HepG2 (cell line): ENCODE results near the gene KATNBL1. TPM values are rescaled to one million over a fixed set of nuclear protein-coding genes. Genes with fewer than 3 reads are reported as not detected.

Experiments used
- DBP ChIP-seq: sonication (generic); formaldehyde crosslinking; IDR thresholded peaks from 2 replicates; pipeline ENCODE4 v1.4.0; 2020; ENCODE audit warnings: missing genetic modification reagents; ENCODE audit errors: not compliant biosample characterization
- FOXC1 ChIP-seq: sonication (generic); formaldehyde crosslinking; IDR thresholded peaks from 2 replicates; pipeline ENCODE4 v1.8.0; 2022; ENCODE audit warnings: mild to moderate bottlenecking, missing genetic modification reagents, borderline replicate concordance
- NFYC ChIP-seq: IDR thresholded peaks from 2 replicates; pipeline ENCODE4 v1.6.1; 2016; ENCODE audit warnings: missing genetic modification reagents, missing compliant biosample characterization
- POLR2A ChIP-seq, 2 experiments: IDR thresholded peaks; 2 replicates each; pipeline ENCODE4 v1.6.1; 2011; ENCODE audit warnings: low read depth in 2 of 2, low read length in 2 of 2, mild to moderate bottlenecking in 1 of 2, moderate library complexity in 1 of 2; ENCODE audit not compliant: insufficient read depth in 1 of 2
- RNF2 ChIP-seq: fragments of 450-650 bp; conservative IDR thresholded peaks from 2 replicates; pipeline ENCODE4 v1.6.1; 2016; ENCODE audit warnings: low read depth
- STAT6 ChIP-seq: sonication (generic); formaldehyde crosslinking; IDR thresholded peaks from 2 replicates; pipeline ENCODE4 v1.4.0; 2020; ENCODE audit warnings: missing genetic modification reagents, mild to moderate bottlenecking, borderline replicate concordance
- ZBTB10 ChIP-seq: sonication (generic); formaldehyde crosslinking; IDR thresholded peaks from 2 replicates; pipeline ENCODE4 v1.4.0; 2020; ENCODE audit warnings: missing genetic modification reagents, borderline replicate concordance
- ZBTB21 ChIP-seq: sonication (generic); formaldehyde crosslinking; IDR thresholded peaks from 2 replicates; pipeline ENCODE4 v1.4.0; 2020; ENCODE audit warnings: missing genetic modification reagents
- ZBTB4 ChIP-seq: sonication (generic); formaldehyde crosslinking; IDR thresholded peaks from 2 replicates; pipeline ENCODE4 v1.4.0; 2020; ENCODE audit warnings: missing genetic modification reagents, mild to moderate bottlenecking, borderline replicate concordance
- ZBTB46 ChIP-seq: sonication (generic); formaldehyde crosslinking; IDR thresholded peaks from 2 replicates; pipeline ENCODE4 v1.4.0; 2020; ENCODE audit warnings: mild to moderate bottlenecking, missing genetic modification reagents, borderline replicate concordance
- ZNF44 ChIP-seq: sonication (generic); formaldehyde crosslinking; IDR thresholded peaks from 2 replicates; pipeline ENCODE4 v1.5.1; 2020; ENCODE audit warnings: mild to moderate bottlenecking, missing genetic modification reagents
- ZNF597 ChIP-seq: sonication (generic); formaldehyde crosslinking; IDR thresholded peaks from 2 replicates; pipeline ENCODE4 v1.5.0; 2020; ENCODE audit warnings: missing genetic modification reagents
- ZZZ3 ChIP-seq: sonication (generic); formaldehyde crosslinking; IDR thresholded peaks from 2 replicates; pipeline ENCODE4 v1.4.0; 2020; ENCODE audit warnings: missing genetic modification reagents, mild to moderate bottlenecking, borderline replicate concordance
- polyA plus RNA-seq, 8 experiments: library from polyadenylated mRNA; depleted of rRNA in 3 of 8; stranded (reverse) in 7 of 8; unstranded in 1 of 8; fragments of >200 nt; fragmentation: Illumina TruSeq in 4 of 8; extraction: Trizol in 4 of 8; gene quantifications; 2 replicates each; pipeline versions ENCODE4 v1.2.1 to v1.2.3, GENCODE V29; 2011 to 2016; ENCODE audit warnings: low read depth in 4 of 8, missing spikeins in 1 of 8, mixed read lengths in 1 of 8; ENCODE audit not compliant: insufficient read depth in 1 of 8
- total RNA-seq, 5 experiments: library from RNA; depleted of rRNA; stranded (reverse); fragments of >200 nt; fragmentation: Illumina TruSeq; extraction: Trizol; gene quantifications; 2 replicates each; pipeline ENCODE4 v1.2.3, GENCODE V29; 2016; ENCODE audit warnings: low read depth in 1 of 5
- TF ChIP-seq, protein P1 (sequence below): sonication (generic); formaldehyde crosslinking; IDR thresholded peaks from 2 replicates; pipeline ENCODE4 v1.5.0; 2020; ENCODE audit warnings: mild to moderate bottlenecking, low read depth, missing genetic modification reagents, borderline replicate concordance

KATNBL1 gene
- total and polyA plus RNA-seq, 2 of the 13 experiments (the other 11 are each of a cell fraction or from before 2014, with no cell fraction given): 23.4 to 42.8 TPM

DNA sequence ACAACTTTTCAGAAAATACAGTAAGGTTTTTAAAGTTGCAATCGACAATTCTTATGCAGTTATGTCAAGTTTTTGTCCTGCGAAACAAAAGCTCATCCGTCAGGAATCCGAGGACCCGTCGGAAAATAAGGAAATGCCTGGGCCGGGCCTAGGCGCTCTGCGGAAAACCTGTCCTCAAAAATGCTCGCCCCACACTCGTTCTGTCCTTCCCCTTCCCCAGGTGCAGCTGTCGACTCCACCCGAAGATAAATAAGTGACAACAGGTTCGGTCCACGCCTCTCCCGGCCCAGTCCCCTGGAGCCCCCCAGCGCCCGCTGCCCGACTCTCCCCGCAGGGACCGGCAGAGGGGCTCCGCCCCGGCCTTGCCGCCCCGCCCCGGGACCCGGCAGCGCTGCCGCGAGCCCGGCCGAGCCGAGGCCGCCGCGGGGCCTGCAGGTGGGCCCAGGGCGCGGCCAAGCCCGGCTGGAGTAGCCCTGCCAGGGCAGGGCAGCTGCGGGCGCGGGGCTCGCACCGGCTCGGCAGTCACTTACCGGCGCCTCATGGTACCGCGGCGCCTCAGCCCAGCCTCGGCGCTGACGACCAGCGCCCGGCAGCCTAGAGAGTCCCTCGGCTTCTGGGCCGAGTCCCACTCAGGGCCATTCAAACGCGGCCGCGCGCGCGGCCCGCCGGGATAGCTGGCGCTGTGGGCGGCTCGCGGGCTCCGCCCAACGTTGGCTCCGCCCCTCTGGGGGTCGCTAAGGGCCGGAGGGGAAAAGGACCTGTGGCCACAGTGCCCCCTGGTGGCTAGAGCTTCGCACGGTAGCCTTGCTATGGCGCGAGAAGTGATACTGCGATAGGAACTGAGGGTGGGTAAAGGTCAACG is at the start of gene KATNBL1 (continued):
- TF ChIP-seq STAT6 (CRISPR knock-in tag): no peak
- TF ChIP-seq ZBTB4 (CRISPR knock-in tag): no peak
- TF ChIP-seq RNF2: peak; percentile 62; the same call in 1 of the 2 replicates
- TF ChIP-seq, protein P1, sequence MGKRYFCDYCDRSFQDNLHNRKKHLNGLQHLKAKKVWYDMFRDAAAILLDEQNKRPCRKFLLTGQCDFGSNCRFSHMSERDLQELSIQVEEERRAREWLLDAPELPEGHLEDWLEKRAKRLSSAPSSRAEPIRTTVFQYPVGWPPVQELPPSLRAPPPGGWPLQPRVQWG (CRISPR knock-in tag): no peak
- TF ChIP-seq ZZZ3 (CRISPR knock-in tag): peak; percentile 32; the same call in 1 of the 2 replicates
- no peak for TF ChIP-seq ZBTB21
- 0 out of 2 replicates have a peak, but pooled peaks have one; percentile 32 for TF ChIP-seq ZBTB10 (CRISPR knock-in tag)
- peak; percentile 41; the same call in 1 of the 2 replicates for TF ChIP-seq FOXC1 (CRISPR knock-in tag)
- no peak for TF ChIP-seq ZNF44 (CRISPR knock-in tag)
- peak; percentile 87 to 90 for TF ChIP-seq POLR2A (IDR thresholded peaks at IDR 0.05; ENCODE audit: insufficient read depth in 1 of 2, low read depth in 2 of 2, low read length in 2 of 2)
- TF ChIP-seq NFYC (CRISPR knock-in tag): no peak
- TF ChIP-seq ZBTB46 (CRISPR knock-in tag): no peak
- TF ChIP-seq ZNF597 (CRISPR knock-in tag): no peak
- no peak for TF ChIP-seq DBP (CRISPR knock-in tag)
